Stimulated activated naive B cell treated with anti-CD40 and anti-IgM and Interleukin-4, amounts not matched to agents 10 μg/mL and 1 μg/mL and 100 μg/mL, for 72 hours (primary cell): ENCODE data around the gene MVD.
A peak's percentile ranks its signal among the peaks of the same experiment; 100 is the strongest.

Experiments
- ATAC-seq, 2 donors: fragments of 150-1000 bp; cut with Tn5 transposase; replicated peaks; 2 replicates each; pipeline ENCODE4 v1.10.0; 2021; ENCODE audit warnings: moderate library complexity in 1 of 2
- DNase-seq: peaks from one replicate; pipeline ENCODE4 v3.0.0; 2021
- H3K27ac Mint-ChIP-seq: one replicate; pipeline ENCODE4 v1.8.0; 2022; ENCODE audit warnings: mild to moderate bottlenecking, mixed read lengths
- H3K27me3 Mint-ChIP-seq, 2 donors: one replicate each; pipeline ENCODE4 v1.8.0; 2022; ENCODE audit warnings: mixed read lengths in 2 of 2
- H3K36me3 Mint-ChIP-seq, 2 donors: one replicate each; pipeline ENCODE4 v1.8.0; 2022; ENCODE audit warnings: mixed read lengths in 2 of 2, mild to moderate bottlenecking in 1 of 2
- H3K4me1 Mint-ChIP-seq, 2 donors: one replicate each; pipeline ENCODE4 v1.8.0; 2022; ENCODE audit warnings: mixed read lengths in 2 of 2, mild to moderate bottlenecking in 1 of 2
- H3K4me3 Mint-ChIP-seq, 2 donors: one replicate each; pipeline ENCODE4 v1.8.0; 2022; ENCODE audit warnings: mild to moderate bottlenecking in 2 of 2, mixed read lengths in 2 of 2, moderate library complexity in 1 of 2
- H3K9me3 Mint-ChIP-seq, 2 donors: one replicate each; pipeline ENCODE4 v1.8.0; 2022; ENCODE audit warnings: mixed read lengths in 2 of 2, mild to moderate bottlenecking in 1 of 2

The MVD gene

GRCh38 chr16:88701581-88702370, 38.9 kb upstream of the MVD start:
- no peak for DNase-seq
- Mint-ChIP-seq H3K9me3 (no peaks in the 10 kb centered on the region), H3K36me3 (peaks cover 27% of the 10 kb centered on the region in 2 donors), H3K4me3 (peak overlapping the region; percentile 74 to 76), H3K4me1 (peaks cover 52 to 76% of the 10 kb centered on the region in 2 donors), H3K27ac (peak overlapping the region; percentile 77), H3K27me3 (no peaks in the 10 kb centered on the region)
- ATAC-seq = no peak

GRCh38 chr16:88700636-88701482, 38.0 kb upstream of the MVD start:
- DNase-seq (peak; percentile 82), ATAC-seq (peak; percentile 81 to 87)
- Mint-ChIP-seq H3K9me3 (no peaks in the 10 kb centered on the region), H3K4me3 (peak overlapping the region; percentile 74 to 76), H3K4me1 (peaks cover 52 to 75% of the 10 kb centered on the region in 2 donors), H3K36me3 (peaks cover 27% of the 10 kb centered on the region in 2 donors), H3K27me3 (no peaks in the 10 kb centered on the region), H3K27ac (peak overlapping the region; percentile 95)

- H3K27me3 Mint-ChIP-seq = no peaks in the 10 kb centered on the region
Observed at GRCh38 chr16:88700322-88700635, 37.4 kb upstream of the MVD start.

GRCh38 chr16:88699180-88699579, 36.3 kb upstream of the MVD start:
- peaks cover 46 to 66% of the 10 kb centered on the region in 2 donors for H3K4me1 Mint-ChIP-seq
- ATAC-seq (no peak), DNase-seq (no peak)
- H3K4me3 Mint-ChIP-seq = no peak overlapping the region
- H3K9me3 Mint-ChIP-seq = no peaks in the 10 kb centered on the region
- no peak overlapping the region for H3K27ac Mint-ChIP-seq
- no peaks in the 10 kb centered on the region for H3K27me3 Mint-ChIP-seq
- peaks cover 32 to 33% of the 10 kb centered on the region in 2 donors for H3K36me3 Mint-ChIP-seq

More at GRCh38 chr16:88700322-88700635, 37.4 kb upstream of the MVD start:
- DNase-seq (no peak), ATAC-seq (no peak)
- Mint-ChIP-seq H3K4me1 (peaks cover 49 to 72% of the 10 kb centered on the region in 2 donors), H3K9me3 (no peaks in the 10 kb centered on the region), H3K27ac (peak overlapping the region; percentile 95), H3K36me3 (peaks cover 27 to 29% of the 10 kb centered on the region in 2 donors), H3K4me3 (peak overlapping the region; percentile 74 to 76)

- peaks cover 28 to 33% of the 10 kb centered on the region in 2 donors for H3K36me3 Mint-ChIP-seq
- H3K27me3 Mint-ChIP-seq = no peaks in the 10 kb centered on the region
- ATAC-seq (no peak), DNase-seq (no peak)
- H3K4me3 Mint-ChIP-seq = no peak overlapping the region
- no peaks in the 10 kb centered on the region for H3K9me3 Mint-ChIP-seq
- H3K4me1 Mint-ChIP-seq = peaks cover 41 to 64% of the 10 kb centered on the region in 2 donors
- H3K27ac Mint-ChIP-seq = no peak overlapping the region
Observed at GRCh38 chr16:88698646-88699045, 35.8 kb upstream of the MVD start.

- peaks cover 37 to 61% of the 10 kb centered on the region in 2 donors for H3K4me1 Mint-ChIP-seq
- H3K9me3 Mint-ChIP-seq = no peaks in the 10 kb centered on the region
- DNase-seq (no peak), ATAC-seq (no peak)
- peak overlapping the region; percentile 25 for H3K27ac Mint-ChIP-seq
- H3K36me3 Mint-ChIP-seq = peaks cover 28 to 33% of the 10 kb centered on the region in 2 donors
- no peaks in the 10 kb centered on the region for H3K27me3 Mint-ChIP-seq
- peak overlapping the region in 1 of 2 donors; percentile 30 for H3K4me3 Mint-ChIP-seq
Observed at GRCh38 chr16:88697831-88698615, 35.1 kb upstream of the MVD start.

- Mint-ChIP-seq H3K27ac (peak overlapping the region; percentile 25), H3K9me3 (no peaks in the 10 kb centered on the region), H3K36me3 (peaks cover 24 to 25% of the 10 kb centered on the region in 2 donors), H3K4me3 (no peak overlapping the region), H3K27me3 (no peaks in the 10 kb centered on the region), H3K4me1 (peaks cover 32 to 61% of the 10 kb centered on the region in 2 donors)
- ATAC-seq = no peak
- DNase-seq = no peak
Observed at GRCh38 chr16:88697116-88697830, 34.4 kb upstream of the MVD start.

GRCh38 chr16:88696441-88696840, 33.5 kb upstream of the MVD start:
- no peak overlapping the region for H3K4me3 Mint-ChIP-seq
- no peaks in the 10 kb centered on the region for H3K9me3 Mint-ChIP-seq
- H3K4me1 Mint-ChIP-seq = peaks cover 28 to 61% of the 10 kb centered on the region in 2 donors
- ATAC-seq = no peak
- H3K27me3 Mint-ChIP-seq = no peaks in the 10 kb centered on the region
- no peak for DNase-seq
- H3K36me3 Mint-ChIP-seq = peaks cover 24 to 25% of the 10 kb centered on the region in 2 donors
- no peak overlapping the region for H3K27ac Mint-ChIP-seq

- Mint-ChIP-seq H3K9me3 (no peaks in the 10 kb centered on the region), H3K4me3 (no peak overlapping the region), H3K27ac (no peak overlapping the region), H3K4me1 (peaks cover 26 to 61% of the 10 kb centered on the region in 2 donors), H3K36me3 (peaks cover 24 to 25% of the 10 kb centered on the region in 2 donors), H3K27me3 (no peaks in the 10 kb centered on the region)
- ATAC-seq (no peak), DNase-seq (no peak)
Observed at GRCh38 chr16:88695753-88696152, 32.9 kb upstream of the MVD start.

- Mint-ChIP-seq H3K27me3 (no peaks in the 10 kb centered on the region), H3K4me1 (peaks cover 25 to 61% of the 10 kb centered on the region in 2 donors), H3K9me3 (no peaks in the 10 kb centered on the region), H3K27ac (no peak overlapping the region), H3K36me3 (peaks cover 24 to 25% of the 10 kb centered on the region in 2 donors), H3K4me3 (no peak overlapping the region)
- no peak for ATAC-seq
- no peak for DNase-seq
Observed at GRCh38 chr16:88695218-88695617, 32.3 kb upstream of the MVD start.

GRCh38 chr16:88694221-88695087, 31.6 kb upstream of the MVD start:
- H3K4me1 Mint-ChIP-seq = peaks cover 18 to 53% of the 10 kb centered on the region in 2 donors
- H3K27ac Mint-ChIP-seq = peak overlapping the region; percentile 39
- no peak overlapping the region for H3K4me3 Mint-ChIP-seq
- H3K27me3 Mint-ChIP-seq = no peaks in the 10 kb centered on the region
- no peaks in the 10 kb centered on the region for H3K9me3 Mint-ChIP-seq
- H3K36me3 Mint-ChIP-seq = peaks cover 18% of the 10 kb centered on the region in 2 donors
- ATAC-seq (no peak), DNase-seq (no peak)

- Mint-ChIP-seq H3K4me3 (no peak overlapping the region), H3K27me3 (no peaks in the 10 kb centered on the region), H3K4me1 (peaks cover 19 to 56% of the 10 kb centered on the region in 2 donors), H3K9me3 (no peaks in the 10 kb centered on the region), H3K27ac (no peak overlapping the region), H3K36me3 (peaks cover 15 to 18% of the 10 kb centered on the region in 2 donors)
- DNase-seq (no peak), ATAC-seq (no peak)
Observed at GRCh38 chr16:88693420-88694177, 30.7 kb upstream of the MVD start.
